KBM-7 (cell line): ENCODE measurements around the gene PSMB10.

Experiments
- DNase-seq: peaks from one replicate; pipeline ENCODE4 v3.0.0-alpha.2; 2015
- in situ Hi-C: fragments of 300-500 bp; cut with MboI; formaldehyde crosslinking; loops from 2 replicates; pipeline ENCODE4 v1.14.3; 2020; ENCODE audit warnings: low sequenced_read_pairs, low pct_unique_long_range_greater_than_20kb, mixed read lengths

PSMB10 gene

DNA sequence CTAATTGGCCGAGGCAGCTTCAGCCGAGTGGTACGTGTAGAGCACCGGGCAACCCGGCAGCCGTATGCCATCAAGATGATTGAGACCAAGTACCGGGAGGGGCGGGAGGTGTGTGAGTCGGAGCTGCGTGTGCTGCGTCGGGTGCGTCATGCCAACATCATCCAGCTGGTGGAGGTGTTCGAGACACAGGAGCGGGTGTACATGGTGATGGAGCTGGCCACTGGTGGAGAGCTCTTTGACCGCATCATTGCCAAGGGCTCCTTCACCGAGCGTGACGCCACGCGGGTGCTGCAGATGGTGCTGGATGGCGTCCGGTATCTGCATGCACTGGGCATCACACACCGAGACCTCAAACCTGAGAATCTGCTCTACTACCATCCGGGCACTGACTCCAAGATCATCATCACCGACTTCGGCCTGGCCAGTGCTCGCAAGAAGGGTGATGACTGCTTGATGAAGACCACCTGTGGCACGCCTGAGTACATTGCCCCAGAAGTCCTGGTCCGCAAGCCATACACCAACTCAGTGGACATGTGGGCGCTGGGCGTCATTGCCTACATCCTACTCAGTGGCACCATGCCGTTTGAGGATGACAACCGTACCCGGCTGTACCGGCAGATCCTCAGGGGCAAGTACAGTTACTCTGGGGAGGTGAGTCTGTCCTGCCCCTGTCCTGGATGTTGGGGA lies 27.5 kb downstream of the PSMB10 start:
- in situ Hi-C loops: no loop called here

DNA sequence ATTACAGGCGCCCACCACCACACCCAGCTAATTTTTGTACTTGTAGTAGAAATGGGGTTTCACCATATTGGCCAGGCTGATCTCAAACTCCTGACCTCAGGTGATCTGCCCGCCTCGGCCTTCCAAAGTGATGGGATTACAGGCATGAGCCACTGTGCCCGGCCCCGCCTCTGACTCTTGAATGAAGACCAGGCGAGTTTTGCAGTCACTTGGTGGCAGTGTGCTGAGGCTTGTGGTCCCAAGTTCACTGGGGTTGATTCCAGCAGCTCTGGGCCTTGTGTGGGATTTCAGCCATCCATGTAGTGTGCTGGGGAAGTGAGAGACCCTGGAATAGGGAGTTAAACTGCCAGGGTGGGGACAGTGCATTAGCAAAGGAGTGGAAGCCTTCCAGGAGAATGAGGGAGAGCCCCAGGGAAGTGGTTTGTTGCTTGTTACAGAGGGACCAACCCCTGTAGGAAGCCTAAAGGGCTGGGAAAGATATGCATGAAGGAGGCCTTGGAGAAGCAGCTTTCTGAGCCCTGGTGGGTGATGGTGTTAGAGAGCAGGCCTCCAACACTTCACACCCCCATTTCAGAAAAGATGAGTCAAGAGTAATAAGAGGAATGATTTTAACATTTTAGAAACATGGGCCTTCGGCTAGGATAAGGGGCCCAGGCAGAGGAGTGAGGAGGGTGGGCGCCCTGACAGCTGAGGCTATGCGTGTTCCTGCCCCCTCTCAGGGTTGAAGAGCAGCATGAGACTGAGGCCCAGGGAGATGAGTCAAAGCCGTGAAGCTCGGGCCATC lies 29.1 kb downstream of the PSMB10 start:
- DNase-seq: no peak
- in situ Hi-C loops: no loop called here

More for the DNA sequence above, 27.5 kb downstream of the PSMB10 start:
- no peak for DNase-seq

- in situ Hi-C loops: no loop called here
Observed at GRCh38 chr16:67902831-67903230, 33.8 kb downstream of the PSMB10 start.

DNA sequence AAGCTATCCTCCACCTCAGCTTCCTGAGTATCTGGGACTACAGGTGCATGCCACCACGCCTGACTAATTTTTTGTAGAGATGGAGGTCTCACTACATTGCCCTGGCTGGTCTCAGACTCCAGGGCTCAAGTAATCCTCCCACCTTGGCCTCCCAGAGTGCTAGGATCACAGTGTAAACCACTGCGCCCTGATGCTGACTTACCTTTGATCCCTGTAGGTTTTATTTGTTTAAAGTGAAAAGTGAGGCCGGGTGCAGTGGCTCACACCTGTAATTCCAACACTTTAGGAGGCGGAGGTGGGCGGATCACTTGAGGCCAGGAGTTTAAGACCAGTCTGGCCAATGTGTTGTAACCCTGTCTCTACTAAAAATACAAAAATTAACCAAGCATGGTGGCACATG lies 34.9 kb downstream of the PSMB10 start:
- DNase-seq: no peak
- in situ Hi-C loops: no loop called here

More at GRCh38 chr16:67902831-67903230, 33.8 kb downstream of the PSMB10 start:
- no peak for DNase-seq

GRCh38 chr16:67897231-67897630 lies 39.4 kb downstream of the PSMB10 start:
- in situ Hi-C loops: no loop called here
- DNase-seq: no peak

- in situ Hi-C loops: no loop called here
- DNase-seq: no peak
Observed at GRCh38 chr16:67893743-67894399, 42.8 kb downstream of the PSMB10 start.

GRCh38 chr16:67892899-67893742 lies 43.5 kb downstream of the PSMB10 start, which contains the start of gene PSKH1:
Gene PSKH1 (plus strand): TSS chr16:67893254. CDS start chr16:67908750, 15,496 bp downstream.
- in situ Hi-C loops: no loop called here
- DNase-seq: peak; percentile 94

- in situ Hi-C loops: no loop called here
- no peak for DNase-seq
Observed at GRCh38 chr16:67892375-67892774, 44.3 kb downstream of the PSMB10 start.

DNA sequence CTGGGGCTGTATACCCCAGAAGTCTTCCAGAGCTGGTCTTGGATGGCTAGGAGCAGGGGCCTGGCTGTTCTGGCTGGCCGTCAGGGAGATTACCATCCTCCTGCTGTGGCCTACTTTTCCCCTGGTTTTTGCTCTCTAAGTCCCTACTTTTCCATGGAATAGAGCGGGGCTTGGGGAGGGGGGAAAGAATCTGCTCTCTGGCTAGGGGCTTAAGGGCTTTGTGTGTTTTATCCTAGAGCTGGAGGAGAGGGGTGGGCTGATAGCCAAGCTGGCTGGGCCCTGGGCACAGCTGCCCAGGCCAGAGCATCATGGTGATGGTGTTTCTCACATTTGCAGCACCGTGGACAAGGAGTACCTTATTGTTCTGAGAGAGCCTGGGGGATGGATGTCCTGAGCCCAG lies 48.3 kb downstream of the PSMB10 start:
- in situ Hi-C loops: no loop called here
- no peak for DNase-seq

DNA sequence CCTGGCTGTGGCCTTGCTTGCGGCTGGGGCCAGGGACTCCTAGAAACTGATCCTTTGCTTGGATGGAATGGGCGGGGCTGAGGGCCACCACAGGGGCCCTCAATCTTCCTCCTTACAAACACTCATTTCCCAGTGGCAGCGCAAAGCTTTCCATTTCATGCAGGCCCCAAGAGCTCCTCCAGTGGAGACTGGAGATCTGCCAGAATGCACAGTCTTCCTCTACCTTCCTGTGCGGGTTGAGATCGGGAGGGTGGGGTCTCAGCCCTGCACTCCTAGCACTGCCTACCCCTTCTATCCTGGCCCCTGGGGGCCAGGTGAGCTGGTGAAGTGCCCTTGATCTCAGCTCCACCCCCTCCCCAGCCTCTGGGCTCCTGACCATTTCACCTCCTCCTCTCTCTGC lies 50.3 kb downstream of the PSMB10 start:
- DNase-seq: no peak
- in situ Hi-C loops: no loop called here

GRCh38 chr16:67885976-67886375 lies 50.7 kb downstream of the PSMB10 start:
- in situ Hi-C loops: no loop called here
- DNase-seq: no peak

GRCh38 chr16:67885545-67885944 lies 51.1 kb downstream of the PSMB10 start:
- DNase-seq: no peak
- in situ Hi-C loops: no loop called here

- no peak for DNase-seq
- in situ Hi-C loops: no loop called here
Observed at GRCh38 chr16:67884684-67885083, 52.0 kb downstream of the PSMB10 start, which contains the start of gene NRN1L. Gene NRN1L (plus strand): TSS chr16:67884885. CDS start chr16:67884904, 19 bp downstream.
